HG02763 (cell line): ENCODE data around the gene MYO16.
"Not testable (repeated sequence)": the region's sequence is repeated elsewhere in the genome, so short reads cannot be mapped to it uniquely, and the experiment has no call there.

ENCODE experiments used
- ATAC-seq: cut with Tn5 transposase; IDR thresholded peaks from one replicate; pipeline ENCODE4 v1.9.1; 2021; ENCODE audit warnings: mild to moderate bottlenecking, moderate library complexity; ENCODE audit not compliant: unreplicated experiment

The MYO16 gene

GRCh38 chr13:109036078-109036780, 406.8 kb downstream of the MYO16 start:
- ATAC-seq = no peak

- ATAC-seq = no peak
These were observed 414.2 kb downstream of the MYO16 start for GRCh38 chr13:109043636-109044035.

GRCh38 chr13:109055850-109056249, 426.4 kb downstream of the MYO16 start:
- no peak for ATAC-seq

- no peak for ATAC-seq
These were observed 428.7 kb downstream of the MYO16 start for GRCh38 chr13:109058087-109058486.

- ATAC-seq = no peak
These were observed 443.1 kb downstream of the MYO16 start for GRCh38 chr13:109072505-109072904.

GRCh38 chr13:109074436-109074835, 445.0 kb downstream of the MYO16 start:
- ATAC-seq = no peak

- ATAC-seq = no peak
These were observed 445.4 kb downstream of the MYO16 start for GRCh38 chr13:109074853-109075252.

- no peak for ATAC-seq
These were observed 458.7 kb downstream of the MYO16 start for GRCh38 chr13:109087916-109088623.

GRCh38 chr13:109088624-109088917, 459.2 kb downstream of the MYO16 start:
- no peak for ATAC-seq

- ATAC-seq = no peak
These were observed 461.4 kb downstream of the MYO16 start for GRCh38 chr13:109090796-109091195.

- no peak for ATAC-seq
These were observed 461.8 kb downstream of the MYO16 start for GRCh38 chr13:109091249-109091648.

- ATAC-seq = not testable (repeated sequence)
These were observed 462.8 kb downstream of the MYO16 start for GRCh38 chr13:109092186-109092585.

GRCh38 chr13:109093998-109094397, 464.6 kb downstream of the MYO16 start:
- no peak for ATAC-seq

- ATAC-seq = no peak
These were observed 465.7 kb downstream of the MYO16 start for GRCh38 chr13:109095126-109095525.

GRCh38 chr13:109096101-109096500, 466.7 kb downstream of the MYO16 start:
- no peak for ATAC-seq

- no peak for ATAC-seq
These were observed 471.4 kb downstream of the MYO16 start for GRCh38 chr13:109100705-109101304.

- no peak for ATAC-seq
These were observed 472.2 kb downstream of the MYO16 start for GRCh38 chr13:109101550-109102144.

- no peak for ATAC-seq
These were observed 476.5 kb downstream of the MYO16 start for GRCh38 chr13:109105899-109106298.

GRCh38 chr13:109110159-109110558, 480.7 kb downstream of the MYO16 start:
- no peak for ATAC-seq

GRCh38 chr13:109111141-109111540, 481.7 kb downstream of the MYO16 start:
- ATAC-seq = no peak

GRCh38 chr13:109113427-109113826, 484.0 kb downstream of the MYO16 start:
- ATAC-seq = no peak

- no peak for ATAC-seq
These were observed 484.8 kb downstream of the MYO16 start for GRCh38 chr13:109114162-109114561.
